Erythroblast (primary cell): ENCODE results near the gene P4HA3.

Experiments used
- GATA1 ChIP-seq: IDR thresholded peaks from 2 replicates; pipeline ENCODE4 v1.6.1; 2011; ENCODE audit warnings: low read depth, mild to moderate bottlenecking, control low read depth, low read length, moderate library complexity
- POLR2A ChIP-seq: IDR thresholded peaks from 2 replicates; pipeline ENCODE4 v1.6.1; 2011; ENCODE audit warnings: mild to moderate bottlenecking, low read length

- TF ChIP-seq POLR2A: no peak
- TF ChIP-seq GATA1: no peak
Measured at GRCh38 chr11:74319139-74319816, 7.8 kb upstream of the P4HA3 start.
